ENCODE measurements around the gene C1QTNF6. TPM values are rescaled to one million over a fixed set of nuclear protein-coding genes. Genes with fewer than 3 reads are reported as not detected.
A peak's percentile ranks its signal among the peaks of the same experiment; 100 is the strongest.
"Not testable (repeated sequence)": the region's sequence is repeated elsewhere in the genome, so short reads cannot be mapped to it uniquely, and the experiment has no call there.

Gene C1QTNF6
- total RNA-seq, 1 experiment from 2014 or later, result 2.1 TPM

DNA sequence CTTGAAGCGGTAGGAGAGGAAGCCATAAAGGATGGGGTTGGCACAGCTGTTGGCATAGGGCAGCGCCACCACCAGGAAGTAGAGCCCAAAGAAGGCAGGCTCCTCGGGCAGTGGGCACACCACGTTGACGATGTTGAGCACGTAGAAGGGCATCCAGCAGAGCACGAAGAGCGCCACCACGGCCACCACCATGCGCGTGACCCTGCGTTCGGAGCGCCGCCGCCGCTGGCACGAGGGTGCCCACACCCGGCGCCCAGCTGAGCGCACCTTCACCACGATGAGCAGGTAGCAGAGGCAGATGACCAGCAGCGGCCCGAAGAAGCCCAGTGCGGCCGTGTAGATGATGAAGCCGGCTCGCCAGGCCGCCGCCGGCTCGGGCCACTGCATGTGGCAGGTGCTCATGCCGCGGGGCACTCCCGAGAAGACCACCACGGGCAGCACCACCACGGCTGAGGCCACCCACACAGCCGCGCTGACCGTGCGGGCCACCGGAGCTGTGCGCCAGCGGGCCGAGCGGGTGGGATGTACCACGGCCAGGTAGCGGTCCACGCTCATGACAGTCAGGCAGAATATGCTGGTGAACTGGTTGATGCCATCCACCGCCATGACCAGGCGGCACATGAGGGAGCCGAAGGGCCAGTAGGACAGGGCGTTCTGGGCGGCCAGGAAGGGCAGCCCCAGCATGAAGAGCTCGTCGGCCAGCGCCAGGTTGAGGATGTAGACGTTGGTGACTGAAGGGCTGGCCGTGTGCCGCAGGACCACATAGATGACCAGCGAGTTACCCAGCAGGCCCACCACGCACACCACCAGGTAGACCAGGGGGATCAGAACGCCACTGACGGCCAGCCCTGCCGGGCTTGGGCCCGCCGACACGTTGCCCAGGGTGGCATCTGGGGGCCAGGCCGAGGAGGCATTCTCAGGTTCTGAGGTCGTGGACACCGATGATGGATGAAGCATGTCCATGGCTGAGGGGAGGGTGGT is 19.1 kb upstream of the C1QTNF6 start:
- DNase-seq (ENCODE audit: low spot score), result no peak

DNA sequence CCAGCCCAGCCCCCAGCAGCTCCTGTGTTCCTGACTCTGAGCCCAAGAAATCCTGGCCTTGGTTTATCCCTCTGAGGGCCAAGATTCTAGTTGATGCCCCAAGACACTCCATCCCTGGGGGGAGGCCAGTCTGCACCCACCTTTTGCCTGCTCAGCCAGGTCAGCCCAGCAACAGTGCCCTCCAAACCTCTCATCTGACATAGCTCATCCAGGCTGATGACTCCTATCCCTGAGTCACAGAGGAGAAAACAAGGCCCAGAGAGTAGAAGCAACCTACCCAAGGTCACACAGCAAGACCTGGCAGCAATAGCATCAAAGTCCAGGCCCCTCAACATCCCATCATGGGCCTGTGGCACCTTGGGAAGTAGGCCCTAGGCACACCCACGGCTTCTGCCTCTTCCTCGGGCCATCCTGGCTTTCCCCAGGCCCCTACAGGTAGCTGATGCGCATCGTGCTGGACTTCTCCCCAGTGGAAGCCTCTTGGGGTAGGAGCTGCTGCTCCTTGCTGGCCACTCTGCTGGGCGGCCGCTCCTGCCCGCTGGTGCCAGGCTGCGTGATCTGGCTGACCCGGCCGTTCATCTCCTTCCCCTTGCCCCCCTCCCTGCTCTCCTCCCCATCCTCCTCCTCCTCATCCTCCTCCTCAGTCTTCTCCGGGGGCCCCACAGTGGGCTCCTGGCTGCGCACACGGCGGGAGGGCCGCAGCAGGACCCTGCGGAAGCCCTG is 18.2 kb upstream of the C1QTNF6 start:
- no peak for DNase-seq (ENCODE audit: low spot score)

DNA sequence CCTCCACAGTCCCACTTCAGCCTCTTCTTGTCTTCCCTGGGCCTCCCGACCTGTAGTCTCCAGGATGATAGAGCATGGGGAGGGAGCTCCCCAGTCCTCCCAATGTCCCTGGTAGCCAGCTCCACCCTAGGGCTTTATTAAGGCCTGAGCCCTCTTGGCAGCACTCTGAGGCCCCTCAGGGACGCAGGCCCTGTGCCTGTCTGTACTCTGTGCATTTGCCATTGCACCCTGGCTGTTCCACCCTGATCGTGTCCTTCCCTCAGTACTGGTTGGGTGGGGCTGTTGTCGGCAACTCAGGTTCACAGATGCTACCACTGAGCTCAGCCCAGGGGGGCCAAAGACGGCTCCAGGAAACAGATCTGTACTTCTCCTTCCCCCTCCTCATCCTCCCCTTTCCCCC is 17.0 kb upstream of the C1QTNF6 start:
- no peak for DNase-seq (ENCODE audit: low spot score)

DNA sequence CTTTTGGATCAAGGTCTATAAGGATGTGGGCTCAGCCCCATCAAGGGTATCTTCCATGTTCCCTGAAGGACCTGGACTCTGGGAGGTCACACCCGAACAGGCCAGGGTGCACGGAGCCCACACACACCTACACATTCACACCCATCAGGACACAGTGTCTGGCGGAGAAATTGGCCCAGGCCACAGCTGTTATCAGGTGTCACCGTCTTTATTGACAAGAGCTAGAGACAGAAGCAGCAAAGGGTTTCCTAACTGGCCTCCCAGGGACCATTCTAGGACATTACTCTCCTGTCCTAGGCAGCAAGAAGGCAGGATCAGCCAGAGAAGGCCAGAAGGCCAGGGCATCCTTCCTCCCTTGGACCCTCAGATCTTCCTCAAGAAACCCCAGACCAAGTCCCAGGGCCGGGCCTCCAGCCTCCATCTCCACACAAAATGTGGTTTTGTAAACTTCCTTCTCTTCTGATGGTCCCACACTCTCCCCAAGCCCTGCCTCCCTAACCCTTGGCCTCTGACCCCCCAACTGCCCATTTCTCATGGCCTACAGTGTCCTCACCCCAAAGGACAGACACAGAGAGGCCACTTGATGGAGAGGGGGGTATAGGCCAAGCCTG is 16.1 kb upstream of the C1QTNF6 start:
- DNase-seq (ENCODE audit: low spot score), result no peak

DNA sequence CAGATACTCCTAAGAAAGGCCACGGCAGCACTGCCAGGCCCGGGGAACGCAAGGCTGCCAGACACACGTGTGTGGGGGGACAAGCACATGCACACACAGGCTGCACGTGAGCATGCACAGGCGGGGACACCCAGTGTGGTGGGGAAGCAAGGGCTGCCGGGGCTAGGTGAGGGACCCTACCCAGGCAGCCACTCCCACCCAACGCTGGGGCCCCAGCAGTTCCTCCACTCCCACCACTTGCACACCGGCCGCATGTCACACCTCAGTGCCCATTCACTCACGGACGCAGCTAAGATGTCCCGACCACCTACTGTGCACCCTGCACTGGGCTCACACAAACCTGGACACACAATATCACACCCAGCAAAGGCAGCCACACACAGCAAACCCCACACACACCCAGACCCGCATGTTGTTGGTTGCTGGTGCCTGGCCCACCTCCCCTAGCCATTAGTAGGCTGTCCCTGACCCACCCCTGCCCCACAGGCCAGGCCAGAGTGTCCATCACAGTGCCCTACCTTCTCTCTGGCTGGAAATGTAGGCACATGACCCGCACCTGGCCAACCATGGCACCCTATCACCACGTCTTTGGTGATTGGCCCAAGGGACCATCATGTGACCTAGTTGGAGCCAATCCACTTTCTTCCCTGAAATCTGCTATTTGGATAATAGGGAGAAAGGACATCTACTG is 15.5 kb upstream of the C1QTNF6 start:
- DNase-seq (ENCODE audit: low spot score), result no peak

DNA sequence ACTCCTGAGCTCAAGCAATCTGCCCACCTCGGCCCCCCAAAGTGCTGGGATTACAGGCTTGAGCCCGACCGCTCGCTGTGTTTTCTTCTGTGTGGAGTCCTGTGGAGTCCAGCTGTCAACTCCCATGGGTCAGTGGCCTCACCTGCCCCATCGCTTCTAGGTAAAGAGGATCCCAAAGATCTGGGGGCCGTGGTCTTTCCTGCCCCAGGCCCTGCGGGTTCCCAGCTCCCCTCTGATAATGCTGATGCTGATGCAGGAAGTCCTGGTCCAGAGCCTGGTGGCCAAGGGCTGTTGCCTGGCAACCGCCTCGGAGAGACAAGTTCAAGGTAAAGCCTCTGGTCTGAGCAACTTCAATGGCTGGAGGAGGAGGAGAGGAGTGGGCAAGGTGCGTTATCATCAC is 14.7 kb upstream of the C1QTNF6 start:
- no peak for DNase-seq (ENCODE audit: low spot score)

DNA sequence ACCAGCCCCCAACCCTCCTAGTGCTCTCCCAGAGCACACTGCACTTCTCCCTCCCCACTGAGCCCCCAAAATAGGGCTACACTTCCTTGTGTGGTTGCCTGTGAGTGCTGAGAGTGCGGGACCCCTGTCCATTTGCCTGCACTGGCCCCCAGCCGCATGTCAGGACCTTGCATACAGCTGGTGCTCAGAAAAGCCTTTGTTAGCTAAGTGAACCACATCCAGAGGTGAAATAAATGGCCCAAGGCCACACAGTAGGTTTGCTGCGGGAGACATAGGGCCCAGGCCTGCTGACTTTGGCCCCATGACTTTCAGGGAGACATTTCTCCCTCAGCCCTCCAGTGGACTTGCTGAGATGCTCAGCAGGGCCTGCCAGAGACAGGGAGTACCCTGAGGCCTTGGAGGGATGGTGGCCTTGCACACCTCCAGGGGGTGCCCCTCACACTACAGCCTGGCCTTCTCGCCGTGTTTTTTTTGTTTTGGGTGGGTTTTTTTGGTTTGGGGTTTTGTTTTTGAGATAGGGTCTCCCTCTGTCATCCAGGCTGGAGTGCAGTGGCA is 14.0 kb upstream of the C1QTNF6 start:
- no peak for DNase-seq (ENCODE audit: low spot score)

DNA sequence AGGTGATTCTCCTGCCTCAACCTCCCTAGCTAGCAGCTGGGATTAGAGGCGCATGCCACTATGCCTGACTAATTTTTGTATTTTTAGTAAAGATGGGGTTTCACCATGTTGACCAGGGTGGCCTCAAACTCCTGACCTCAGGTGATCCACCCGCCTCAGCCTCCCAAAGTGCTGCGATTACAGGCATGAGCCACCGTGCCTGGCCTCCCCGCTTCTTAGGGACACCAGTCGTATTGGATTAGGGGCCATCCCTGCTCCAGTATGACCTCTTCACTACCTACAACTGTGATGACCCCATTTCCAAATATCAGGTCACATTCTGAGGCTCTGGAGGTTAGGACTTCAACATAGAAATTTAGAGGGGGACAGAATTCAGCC is 13.4 kb upstream of the C1QTNF6 start:
- DNase-seq (ENCODE audit: low spot score), result not testable (repeated sequence)

DNA sequence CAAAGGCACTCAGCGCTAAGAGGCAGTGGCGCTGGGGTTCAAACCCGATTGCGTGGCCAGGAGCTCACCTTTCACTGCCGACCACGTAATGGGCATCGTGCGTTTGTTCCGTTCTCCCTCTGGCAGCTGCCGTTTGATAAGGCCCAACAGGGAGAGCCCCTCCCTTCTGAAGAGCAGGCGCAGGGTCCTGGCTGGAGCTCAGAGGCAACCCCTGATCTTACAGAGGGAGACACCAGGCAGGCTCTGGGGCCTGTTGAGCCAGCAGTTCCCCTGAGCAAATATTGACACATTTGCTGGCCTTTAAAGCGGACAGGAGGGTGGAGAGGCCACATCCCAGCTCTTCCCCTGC is 11.7 kb upstream of the C1QTNF6 start:
- DNase-seq (ENCODE audit: low spot score), result no peak

DNA sequence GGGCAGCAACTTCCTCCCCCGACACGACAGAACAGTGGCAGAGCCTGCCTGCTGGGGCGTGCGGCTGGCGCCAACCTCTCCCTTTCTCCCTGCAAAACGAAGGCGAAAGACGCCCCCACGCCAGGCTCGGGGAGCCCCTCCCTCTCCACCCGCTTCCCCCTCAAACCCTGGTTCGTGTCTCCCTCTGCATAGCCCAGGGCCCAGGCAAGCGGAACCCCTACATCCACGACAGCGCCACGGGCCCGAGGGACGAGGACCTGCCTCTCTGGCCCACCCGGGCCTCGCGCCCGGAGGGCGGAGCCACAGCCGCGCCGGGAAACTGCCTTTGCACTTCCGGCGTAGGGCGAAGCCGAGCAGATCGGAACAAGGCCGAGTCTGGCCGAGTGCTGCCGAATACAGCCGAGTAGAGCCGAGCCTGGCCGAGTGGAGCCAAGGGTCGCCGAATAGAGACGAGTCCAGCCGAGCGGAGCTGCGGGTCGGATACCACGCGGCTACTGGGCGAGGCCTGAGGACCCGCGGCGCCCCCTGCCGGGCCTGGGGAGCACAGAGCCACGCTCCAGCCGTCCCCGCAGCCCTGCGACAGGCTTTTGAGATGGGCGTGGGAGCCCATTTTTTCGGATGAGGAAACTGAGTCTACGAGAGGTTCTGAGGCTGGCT is 11.2 kb upstream of the C1QTNF6 start:
- DNase-seq (ENCODE audit: low spot score), result peak; percentile 86

DNA sequence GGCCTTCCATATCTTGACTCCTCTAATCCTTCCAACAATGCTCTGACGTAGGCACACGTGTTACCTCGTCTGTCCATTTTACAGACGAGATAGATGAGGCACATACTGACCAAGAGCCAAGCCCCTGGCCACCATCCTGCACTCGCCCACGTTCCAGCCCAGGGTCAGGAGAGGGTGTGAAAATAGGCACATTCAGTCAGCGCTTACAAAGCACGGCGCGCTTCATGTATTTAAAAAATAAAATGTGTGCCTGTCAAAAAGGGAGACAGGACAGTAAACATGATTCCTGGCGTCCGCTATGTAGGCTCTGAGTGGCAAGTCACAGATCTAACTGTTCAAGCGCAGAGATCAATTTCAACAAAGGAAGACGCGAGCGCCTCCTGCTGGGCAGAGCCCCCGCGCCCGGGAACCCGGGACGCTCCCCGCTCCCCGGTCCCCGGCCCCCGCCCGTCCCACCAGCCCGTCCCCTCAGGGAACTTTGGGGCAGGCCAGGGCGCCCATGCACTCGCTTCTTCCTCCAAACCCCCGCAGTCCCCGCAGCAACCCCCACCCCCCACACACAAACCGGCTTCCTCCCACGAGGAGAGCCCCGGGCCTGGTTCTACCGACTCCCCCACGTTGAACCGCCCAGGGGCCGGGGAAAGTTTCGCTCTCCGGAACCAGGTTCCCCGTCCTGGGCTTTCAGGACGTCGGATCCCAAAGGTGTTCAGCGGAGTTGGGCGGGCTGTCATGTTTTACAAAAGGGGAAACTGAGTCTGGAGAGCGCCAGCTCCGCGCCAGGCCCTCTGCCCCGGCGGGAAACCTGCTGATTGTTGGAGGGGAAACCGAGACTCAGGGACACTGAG is 10.4 kb upstream of the C1QTNF6 start:
- DNase-seq (ENCODE audit: low spot score), result peak; percentile 62

DNA sequence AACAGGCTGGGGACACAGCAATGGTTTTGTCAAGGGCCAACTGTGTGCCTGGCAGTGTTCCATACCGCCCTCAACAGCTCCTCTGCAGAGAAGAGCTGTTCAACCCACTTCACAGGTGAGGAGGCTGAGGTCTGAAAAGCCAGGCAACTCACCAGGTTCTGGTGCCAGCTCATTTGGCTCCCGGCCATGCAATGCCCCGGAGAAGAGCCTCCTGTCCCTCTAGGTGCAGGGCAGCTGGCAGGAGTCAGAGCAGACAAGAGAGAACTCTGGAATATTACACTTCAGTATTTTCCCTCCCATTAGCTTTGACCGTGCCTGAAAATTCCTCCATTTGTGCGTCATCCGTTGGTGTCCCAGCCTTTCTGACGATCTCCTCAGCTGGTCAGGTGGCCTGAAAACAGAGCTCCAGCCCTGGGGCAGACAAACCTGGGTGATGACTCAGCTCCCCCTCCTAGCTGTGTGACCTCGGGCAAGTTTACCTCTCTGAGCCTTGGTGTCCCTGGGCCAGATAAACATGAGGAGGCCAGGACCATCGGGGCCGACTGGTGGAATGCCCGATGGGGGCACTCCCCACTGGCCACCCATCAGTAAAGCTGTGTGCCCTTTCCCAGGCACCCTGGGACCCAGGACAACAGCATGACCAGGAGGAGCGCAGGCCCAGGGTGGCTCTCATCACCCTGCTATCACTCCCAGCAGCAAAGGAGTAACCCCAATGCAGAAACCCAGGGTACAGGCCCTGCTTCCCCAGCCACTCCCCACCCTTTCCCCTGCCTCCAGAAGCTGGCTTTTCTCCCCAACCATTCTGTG is 9.6 kb upstream of the C1QTNF6 start:
- peak; percentile 88 for DNase-seq (ENCODE audit: low spot score)

DNA sequence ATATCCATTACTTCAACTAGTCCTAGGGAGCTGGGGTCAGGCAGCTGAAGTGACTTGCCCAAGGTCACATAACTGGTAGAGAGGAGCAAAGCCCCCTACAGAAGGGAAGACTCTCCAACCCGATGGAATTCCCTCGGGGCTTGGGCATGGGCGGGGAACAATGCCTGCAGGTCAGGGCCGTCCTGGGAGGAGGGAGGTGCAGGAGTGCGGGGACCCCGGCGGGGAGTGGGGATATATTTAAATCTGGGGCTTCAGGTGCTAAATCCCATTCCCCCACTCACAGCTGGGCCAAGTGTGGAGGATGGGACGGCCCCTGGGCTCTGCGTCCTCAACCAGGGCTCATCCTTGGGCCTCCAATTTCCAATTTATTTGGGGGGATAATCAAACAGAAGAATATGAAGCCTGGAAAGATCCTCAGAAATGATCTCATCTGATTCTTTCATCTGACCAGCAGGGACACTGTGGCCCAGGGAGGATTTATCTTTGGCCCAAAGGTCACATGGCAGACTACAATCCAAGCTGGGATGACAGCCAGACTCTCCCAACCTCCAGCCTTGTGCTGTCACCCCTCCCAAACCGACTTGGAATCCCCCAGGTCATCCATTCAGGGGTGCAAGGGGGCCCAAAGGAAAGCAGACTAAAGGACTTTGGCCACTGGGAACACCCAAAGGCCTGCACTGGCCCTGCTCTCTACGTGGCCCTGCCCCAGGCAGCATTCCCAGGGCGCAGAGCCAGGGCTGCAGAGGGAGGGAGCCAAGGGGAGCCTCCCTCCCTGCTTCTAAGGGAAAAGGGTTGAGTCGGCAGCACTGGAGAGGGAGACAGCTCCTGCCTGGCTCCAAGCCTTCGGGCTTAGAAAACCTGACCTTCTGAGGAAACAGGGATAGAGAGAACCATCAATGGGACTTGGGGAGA is 8.7 kb upstream of the C1QTNF6 start:
- DNase-seq (ENCODE audit: low spot score), result peak; percentile 68

DNA sequence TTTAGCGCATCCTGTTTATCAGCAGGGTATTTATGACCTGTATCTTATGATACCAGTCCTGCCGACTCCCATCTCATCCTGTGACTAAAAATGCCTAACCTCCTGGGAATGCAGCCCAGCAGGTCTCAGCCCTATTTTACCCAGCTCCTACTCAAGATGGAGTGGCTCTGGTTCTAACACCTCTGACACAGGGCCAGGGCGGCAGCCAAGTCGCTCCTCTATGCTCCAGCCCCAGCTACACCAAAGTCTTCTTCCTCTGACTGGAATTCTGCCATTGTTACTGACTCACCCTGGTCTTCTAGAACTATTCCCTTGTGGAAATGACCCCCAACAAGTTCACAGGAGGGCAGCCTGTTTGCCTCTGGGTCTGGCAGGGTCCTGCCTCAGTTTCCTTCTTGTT is 7.9 kb upstream of the C1QTNF6 start:
- no peak for DNase-seq (ENCODE audit: low spot score)

DNA sequence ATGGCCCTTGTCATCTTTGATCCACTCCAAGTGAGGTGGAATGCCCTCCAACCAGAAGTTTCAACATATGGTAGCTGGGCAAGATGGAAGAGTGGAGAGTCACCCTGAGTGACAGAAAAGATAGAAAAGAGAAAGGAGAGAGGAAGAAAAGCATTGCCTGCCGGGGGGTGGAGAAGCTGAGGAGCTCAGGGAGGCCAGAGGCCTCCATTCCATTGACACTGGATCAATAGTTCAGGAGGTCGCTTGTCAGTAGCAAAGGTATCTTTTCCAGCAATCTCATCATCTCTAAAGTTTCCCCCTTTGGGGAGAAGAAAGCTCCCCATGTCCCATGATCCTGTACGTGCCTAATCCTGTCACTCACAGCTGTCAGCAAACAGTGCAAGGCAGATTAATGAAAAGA is 6.7 kb upstream of the C1QTNF6 start:
- no peak for DNase-seq (ENCODE audit: low spot score)

DNA sequence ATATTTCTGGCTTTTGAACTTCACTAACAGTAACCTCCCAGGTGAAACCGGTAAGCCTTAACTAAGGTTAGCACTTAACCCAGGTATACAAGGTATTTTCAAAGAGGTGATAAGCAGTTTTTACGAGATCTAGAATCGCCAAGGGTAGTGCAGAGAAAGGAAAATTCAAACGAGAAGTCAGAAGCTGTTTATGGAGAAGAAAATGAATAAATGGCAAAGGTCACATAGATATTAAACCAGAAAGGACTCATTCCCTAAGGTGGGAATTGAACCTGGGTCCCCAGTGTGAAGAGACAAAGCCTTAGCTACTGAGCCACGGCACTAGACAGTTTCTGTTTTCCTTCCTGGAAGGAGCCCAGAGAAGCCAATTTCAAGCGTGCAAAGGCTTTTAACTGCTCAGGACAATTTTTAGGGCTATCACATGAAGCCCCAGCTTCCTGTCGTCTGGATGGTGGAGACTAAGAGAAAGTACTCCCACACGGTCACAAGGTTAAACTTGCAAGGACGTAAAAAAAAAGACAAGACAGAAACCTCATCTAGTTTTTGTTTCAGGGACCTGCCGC is 5.7 kb upstream of the C1QTNF6 start:
- DNase-seq (ENCODE audit: low spot score), result peak; percentile 67

DNA sequence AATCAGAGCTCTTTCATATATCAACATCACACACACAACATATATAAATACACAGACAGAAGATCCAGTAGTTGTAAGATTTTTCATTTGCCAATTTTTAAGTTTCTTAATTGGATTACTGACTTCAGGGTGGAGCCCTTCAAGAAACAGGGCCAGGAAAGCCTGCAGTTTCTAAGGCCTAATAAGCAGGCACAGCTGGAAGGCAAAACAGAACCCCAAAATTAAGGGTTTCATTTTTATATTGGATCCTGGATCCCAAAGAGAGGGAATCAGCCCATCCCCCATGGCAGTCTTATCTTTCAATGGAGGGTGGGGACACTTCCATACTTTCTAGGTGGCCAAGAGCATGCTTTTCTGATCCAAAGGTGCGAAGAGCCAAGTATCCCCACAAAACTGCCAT is 4.7 kb upstream of the C1QTNF6 start:
- DNase-seq (ENCODE audit: low spot score), result no peak

DNA sequence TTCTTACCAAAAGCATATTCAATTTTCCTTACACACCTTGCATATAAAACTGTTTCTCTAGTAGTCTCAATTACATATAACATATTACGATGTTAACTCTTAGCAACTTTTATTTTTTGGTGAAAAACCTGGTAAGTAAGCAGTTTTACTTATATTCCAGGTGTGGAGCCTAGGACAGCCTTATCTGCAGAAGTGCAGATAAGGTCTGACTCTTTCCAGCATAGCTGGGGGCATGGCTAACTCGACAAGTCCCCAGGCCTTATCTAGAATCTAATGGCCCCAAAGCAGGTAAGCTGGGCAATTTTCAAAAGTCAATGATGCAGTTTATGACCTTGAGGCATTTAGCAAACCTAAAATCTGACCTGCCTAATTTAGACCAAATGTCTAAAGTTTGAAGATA is 4.2 kb upstream of the C1QTNF6 start:
- no peak for DNase-seq (ENCODE audit: low spot score)

All from A172 (cell line).